ENCODE measurements around the gene OSTN.

DNA sequence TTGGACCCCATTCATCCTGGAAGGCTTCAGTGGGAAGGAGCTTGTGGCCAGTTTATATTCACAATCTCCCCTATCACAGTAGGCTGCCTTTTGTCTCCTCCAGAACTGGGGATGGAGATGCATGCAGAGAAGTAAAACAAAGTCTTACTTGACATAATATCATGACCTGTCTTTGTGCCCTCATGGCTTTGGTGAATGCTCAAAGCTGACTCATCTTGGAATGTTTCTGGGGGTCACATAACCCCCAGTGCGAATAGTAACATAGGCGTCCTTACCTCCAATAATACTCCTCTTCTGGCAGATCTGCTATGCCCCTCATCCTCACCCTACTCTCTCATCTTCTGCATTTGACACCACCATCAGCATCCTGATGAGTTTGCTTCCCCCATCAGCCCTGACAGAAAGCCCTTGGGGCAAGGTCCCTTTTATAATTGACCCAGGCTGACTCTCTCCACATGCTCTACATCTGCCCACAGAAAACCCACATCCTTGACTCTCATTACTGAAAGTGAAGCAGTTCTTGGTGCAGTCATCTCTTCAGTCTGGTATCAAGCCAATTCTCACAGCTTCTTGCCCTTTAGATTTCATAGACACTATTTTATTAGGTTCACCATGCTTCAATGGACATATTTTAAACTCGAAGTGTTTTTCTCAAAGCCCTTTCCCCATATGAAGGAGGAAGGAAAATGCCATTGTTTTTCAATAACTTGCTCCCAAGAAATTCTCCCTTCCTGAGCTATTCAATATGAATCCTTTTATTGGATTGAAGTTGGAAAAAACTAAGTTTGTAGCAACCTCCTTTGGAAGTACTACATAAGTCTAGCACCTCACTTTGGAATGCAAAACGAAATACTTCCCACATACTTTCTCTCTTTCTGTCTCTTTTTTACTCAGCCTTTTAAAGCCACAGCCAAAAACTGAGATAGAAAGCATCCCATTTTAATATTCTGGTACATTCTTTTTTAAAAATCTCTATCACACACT lies 36.6 kb downstream of the OSTN start:
- TF ChIP-seq, protein P1, sequence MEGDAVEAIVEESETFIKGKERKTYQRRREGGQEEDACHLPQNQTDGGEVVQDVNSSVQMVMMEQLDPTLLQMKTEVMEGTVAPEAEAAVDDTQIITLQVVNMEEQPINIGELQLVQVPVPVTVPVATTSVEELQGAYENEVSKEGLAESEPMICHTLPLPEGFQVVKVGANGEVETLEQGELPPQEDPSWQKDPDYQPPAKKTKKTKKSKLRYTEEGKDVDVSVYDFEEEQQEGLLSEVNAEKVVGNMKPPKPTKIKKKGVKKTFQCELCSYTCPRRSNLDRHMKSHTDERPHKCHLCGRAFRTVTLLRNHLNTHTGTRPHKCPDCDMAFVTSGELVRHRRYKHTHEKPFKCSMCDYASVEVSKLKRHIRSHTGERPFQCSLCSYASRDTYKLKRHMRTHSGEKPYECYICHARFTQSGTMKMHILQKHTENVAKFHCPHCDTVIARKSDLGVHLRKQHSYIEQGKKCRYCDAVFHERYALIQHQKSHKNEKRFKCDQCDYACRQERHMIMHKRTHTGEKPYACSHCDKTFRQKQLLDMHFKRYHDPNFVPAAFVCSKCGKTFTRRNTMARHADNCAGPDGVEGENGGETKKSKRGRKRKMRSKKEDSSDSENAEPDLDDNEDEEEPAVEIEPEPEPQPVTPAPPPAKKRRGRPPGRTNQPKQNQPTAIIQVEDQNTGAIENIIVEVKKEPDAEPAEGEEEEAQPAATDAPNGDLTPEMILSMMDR (conservative IDR thresholded peaks at IDR 0.05; ENCODE audit: low read depth in 2 of 2), result no peak
- TF ChIP-seq EZH2phosphoT487 (IDR thresholded peaks at IDR 0.05; ENCODE audit: unreplicated experiment) (no peak), CREB1 (CRISPR knock-in tag; IDR thresholded peaks at IDR 0.05; ENCODE audit: low read depth) (no peak), POLR2AphosphoS5 (IDR thresholded peaks at IDR 0.05; ENCODE audit: low read depth) (no peak), EZH2 (IDR thresholded peaks at IDR 0.05; ENCODE audit: low read depth, unreplicated experiment) (no peak)

Data from GM23338 (cell line).